GM18508 (cell line): ENCODE results near the gene SYT2.
"Not testable (repeated sequence)": the region's sequence is repeated elsewhere in the genome, so short reads cannot be mapped to it uniquely, and the experiment has no call there.

Experiments
- ATAC-seq: cut with Tn5 transposase; IDR thresholded peaks from one replicate; pipeline ENCODE4 v1.9.1; 2021; ENCODE audit warnings: moderate number of reproducible peaks; ENCODE audit not compliant: insufficient read depth, unreplicated experiment

SYT2 gene

GRCh38 chr1:202648605-202649226 lies 61.5 kb downstream of the SYT2 start:
- ATAC-seq, result no peak

- no peak for ATAC-seq
Observed at GRCh38 chr1:202645097-202645476, 65.2 kb downstream of the SYT2 start.

GRCh38 chr1:202644219-202645096 lies 65.8 kb downstream of the SYT2 start:
- ATAC-seq, result no peak

- ATAC-seq, result no peak
Observed at GRCh38 chr1:202643397-202644218, 66.6 kb downstream of the SYT2 start.

- no peak for ATAC-seq
Observed at GRCh38 chr1:202642619-202643291, 67.5 kb downstream of the SYT2 start.

GRCh38 chr1:202642212-202642611 lies 68.0 kb downstream of the SYT2 start:
- ATAC-seq, result no peak

GRCh38 chr1:202639500-202639899 lies 70.8 kb downstream of the SYT2 start:
- ATAC-seq, result no peak

GRCh38 chr1:202638701-202639305 lies 71.5 kb downstream of the SYT2 start:
- not testable (repeated sequence) for ATAC-seq

GRCh38 chr1:202638019-202638700 lies 72.1 kb downstream of the SYT2 start:
- no peak for ATAC-seq

- not testable (repeated sequence) for ATAC-seq
Observed at GRCh38 chr1:202637321-202638018, 72.8 kb downstream of the SYT2 start.

GRCh38 chr1:202636171-202636570 lies 74.1 kb downstream of the SYT2 start:
- not testable (repeated sequence) for ATAC-seq

GRCh38 chr1:202632241-202632640 lies 78.0 kb downstream of the SYT2 start:
- no peak for ATAC-seq

GRCh38 chr1:202631076-202631923 lies 79.0 kb downstream of the SYT2 start:
- no peak for ATAC-seq

- no peak for ATAC-seq
Observed at GRCh38 chr1:202630541-202630940, 79.7 kb downstream of the SYT2 start.

GRCh38 chr1:202630096-202630495 lies 80.2 kb downstream of the SYT2 start:
- not testable (repeated sequence) for ATAC-seq

GRCh38 chr1:202629257-202629811 lies 80.9 kb downstream of the SYT2 start:
- not testable (repeated sequence) for ATAC-seq

- ATAC-seq, result no peak
Observed at GRCh38 chr1:202628646-202629215, 81.5 kb downstream of the SYT2 start.
